ENCODE data around the gene ABCC1.
"Not testable (repeated sequence)": the region's sequence is repeated elsewhere in the genome, so short reads cannot be mapped to it uniquely, and the experiment has no call there.

ABCC1 gene

GRCh38 chr16:16150878-16151152, 201.4 kb downstream of the ABCC1 start:
- H3K36me3 ChIP-seq (ENCODE audit: insufficient read depth, low read length) = 0 out of 2 replicates have a peak, but pooled peaks cover 5% of the 10 kb centered on the region
- no peaks in the 10 kb centered on the region; the same call in 1 of the 2 replicates for H4K20me1 ChIP-seq (ENCODE audit: insufficient read depth, low read length)
- no peak overlapping the region for H3K9ac ChIP-seq (ENCODE audit: low read depth, low read length)
- H3K27ac ChIP-seq (ENCODE audit: low read length) = no peak overlapping the region
- no peaks in the 10 kb centered on the region for H3K4me1 ChIP-seq (ENCODE audit: insufficient read depth, low read length)
- no peaks in the 10 kb centered on the region for H3K27me3 ChIP-seq (ENCODE audit: insufficient read depth, low read length, poor library complexity)
- no peak overlapping the region for H3K4me2 ChIP-seq (ENCODE audit: insufficient read depth, low read length)
- ATAC-seq (ENCODE audit: insufficient read depth, low read depth) = no peak
- H2AFZ ChIP-seq (ENCODE audit: low read depth, low read length) = no peak overlapping the region
- no peak for DNase-seq
- no peaks in the 10 kb centered on the region for H3K9me3 ChIP-seq (ENCODE audit: insufficient read depth, low read length, severe bottlenecking)
- no peak overlapping the region for H3K4me3 ChIP-seq (ENCODE audit: low read depth in 1 of 2, low read length in 2 of 2)
- H3K79me2 ChIP-seq (ENCODE audit: insufficient read depth, low read length) = no peaks in the 10 kb centered on the region
- no peak for TF ChIP-seq EZH2 (IDR thresholded peaks at IDR 0.05; ENCODE audit: borderline replicate concordance, low read depth, low read length, severe bottlenecking)
- no peak for TF ChIP-seq CTCF (IDR thresholded peaks at IDR 0.05; ENCODE audit: borderline replicate concordance, extremely low read depth, low read length, poor library complexity, severe bottlenecking)

GRCh38 chr16:16151315-16151714, 201.9 kb downstream of the ABCC1 start:
- Histone ChIP-seq H3K9me3 (ENCODE audit: insufficient read depth, low read length, severe bottlenecking) (no peaks in the 10 kb centered on the region), H3K27me3 (ENCODE audit: insufficient read depth, low read length, poor library complexity) (no peaks in the 10 kb centered on the region), H3K9ac (ENCODE audit: low read depth, low read length) (no peak overlapping the region), H3K36me3 (ENCODE audit: insufficient read depth, low read length) (0 out of 2 replicates have a peak, but pooled peaks cover 1% of the 10 kb centered on the region), H3K4me2 (ENCODE audit: insufficient read depth, low read length) (no peak overlapping the region), H3K79me2 (ENCODE audit: insufficient read depth, low read length) (no peaks in the 10 kb centered on the region), H3K4me1 (ENCODE audit: insufficient read depth, low read length) (no peaks in the 10 kb centered on the region), H3K27ac (ENCODE audit: low read length) (no peak overlapping the region), H4K20me1 (ENCODE audit: insufficient read depth, low read length) (no peaks in the 10 kb centered on the region; the same call in 1 of the 2 replicates), H2AFZ (ENCODE audit: low read depth, low read length) (no peak overlapping the region), H3K4me3 (ENCODE audit: low read depth in 1 of 2, low read length in 2 of 2) (no peak overlapping the region)
- TF ChIP-seq EZH2 (IDR thresholded peaks at IDR 0.05; ENCODE audit: borderline replicate concordance, low read depth, low read length, severe bottlenecking) (no peak), CTCF (IDR thresholded peaks at IDR 0.05; ENCODE audit: borderline replicate concordance, extremely low read depth, low read length, poor library complexity, severe bottlenecking) (no peak)
- no peak for DNase-seq
- no peak for ATAC-seq (ENCODE audit: insufficient read depth, low read depth)

GRCh38 chr16:16153000-16153399, 203.6 kb downstream of the ABCC1 start:
- not testable (repeated sequence) for H3K9ac ChIP-seq (ENCODE audit: low read depth, low read length); H3K4me3 ChIP-seq (ENCODE audit: low read depth in 1 of 2, low read length in 2 of 2); H3K9me3 ChIP-seq (ENCODE audit: insufficient read depth, low read length, severe bottlenecking); H3K27me3 ChIP-seq (ENCODE audit: insufficient read depth, low read length, poor library complexity); H3K36me3 ChIP-seq (ENCODE audit: insufficient read depth, low read length); H3K4me2 ChIP-seq (ENCODE audit: insufficient read depth, low read length); H4K20me1 ChIP-seq (ENCODE audit: insufficient read depth, low read length); H3K79me2 ChIP-seq (ENCODE audit: insufficient read depth, low read length); DNase-seq; H3K27ac ChIP-seq (ENCODE audit: low read length); ATAC-seq (ENCODE audit: insufficient read depth, low read depth); H3K4me1 ChIP-seq (ENCODE audit: insufficient read depth, low read length); H2AFZ ChIP-seq (ENCODE audit: low read depth, low read length)

- DNase-seq = no peak
- Histone ChIP-seq H3K9ac (ENCODE audit: low read depth, low read length) (no peak overlapping the region), H3K27ac (ENCODE audit: low read length) (no peak overlapping the region), H4K20me1 (ENCODE audit: insufficient read depth, low read length) (no peaks in the 10 kb centered on the region), H2AFZ (ENCODE audit: low read depth, low read length) (no peak overlapping the region), H3K4me3 (ENCODE audit: low read depth in 1 of 2, low read length in 2 of 2) (no peak overlapping the region), H3K4me1 (ENCODE audit: insufficient read depth, low read length) (no peaks in the 10 kb centered on the region), H3K4me2 (ENCODE audit: insufficient read depth, low read length) (no peak overlapping the region), H3K36me3 (ENCODE audit: insufficient read depth, low read length) (no peaks in the 10 kb centered on the region), H3K27me3 (ENCODE audit: insufficient read depth, low read length, poor library complexity) (no peaks in the 10 kb centered on the region), H3K9me3 (ENCODE audit: insufficient read depth, low read length, severe bottlenecking) (peaks cover 17% of the 10 kb centered on the region), H3K79me2 (ENCODE audit: insufficient read depth, low read length) (no peaks in the 10 kb centered on the region)
- TF ChIP-seq CTCF (IDR thresholded peaks at IDR 0.05; ENCODE audit: borderline replicate concordance, extremely low read depth, low read length, poor library complexity, severe bottlenecking) = no peak
- TF ChIP-seq EZH2 (IDR thresholded peaks at IDR 0.05; ENCODE audit: borderline replicate concordance, low read depth, low read length, severe bottlenecking) = no peak
- ATAC-seq (ENCODE audit: insufficient read depth, low read depth) = no peak
Observed at GRCh38 chr16:16154281-16154951, 205.0 kb downstream of the ABCC1 start.

Data from DND-41 (cell line).